GM19328 (cell line): ENCODE data around the gene DNAJC4.

Source experiments
- ATAC-seq: cut with Tn5 transposase; IDR thresholded peaks from one replicate; pipeline ENCODE4 v1.9.1; 2021; ENCODE audit warnings: mild to moderate bottlenecking, moderate library complexity; ENCODE audit not compliant: unreplicated experiment

The DNAJC4 gene

DNA sequence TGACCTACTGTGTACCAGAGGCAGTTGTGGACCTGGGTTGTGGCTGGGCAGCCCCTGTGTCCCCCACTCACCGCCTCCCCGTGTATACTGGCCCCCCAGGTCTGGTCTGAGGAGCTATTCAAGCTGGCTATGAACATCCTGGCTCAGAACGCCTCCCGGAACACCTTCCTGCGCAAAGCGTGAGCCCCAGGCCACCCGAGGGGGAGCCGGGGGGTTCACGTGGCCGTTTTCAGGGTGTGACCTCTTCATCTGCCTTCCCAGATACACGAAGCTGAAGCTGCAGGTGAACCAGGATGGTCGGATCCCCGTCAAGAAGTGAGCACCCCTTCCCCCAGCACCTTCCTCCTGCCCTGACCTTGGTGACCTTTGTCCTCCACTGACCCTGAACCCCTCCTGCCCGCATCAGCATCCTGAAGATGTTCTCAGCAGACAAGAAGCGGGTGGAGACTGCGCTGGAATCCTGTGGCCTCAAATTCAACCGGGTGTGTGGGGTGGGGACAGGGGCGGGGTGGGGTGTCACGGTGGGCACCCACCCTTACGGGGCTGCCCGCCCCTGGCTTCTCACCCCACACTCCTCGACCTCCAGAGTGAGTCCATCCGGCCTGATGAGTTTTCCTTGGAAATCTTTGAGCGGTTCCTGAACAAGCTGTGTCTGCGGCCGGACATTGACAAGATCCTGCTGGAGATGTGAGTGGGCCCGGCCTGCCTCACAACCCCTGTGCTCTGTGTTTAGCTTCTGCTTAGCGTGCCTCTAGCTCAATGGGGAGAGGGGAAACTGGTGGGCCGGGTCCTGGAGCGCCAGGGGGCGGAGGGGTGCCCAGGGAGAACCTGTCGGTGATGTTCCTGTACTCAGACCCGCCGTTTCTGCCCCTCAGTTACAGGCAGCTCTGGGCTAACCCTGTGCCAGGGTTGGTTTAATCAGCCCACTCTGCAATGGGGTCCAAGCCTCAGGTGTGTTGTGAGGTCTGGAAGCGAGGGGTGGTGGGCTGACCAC, 25.1 kb downstream of the DNAJC4 start:
- no peak for ATAC-seq

DNA sequence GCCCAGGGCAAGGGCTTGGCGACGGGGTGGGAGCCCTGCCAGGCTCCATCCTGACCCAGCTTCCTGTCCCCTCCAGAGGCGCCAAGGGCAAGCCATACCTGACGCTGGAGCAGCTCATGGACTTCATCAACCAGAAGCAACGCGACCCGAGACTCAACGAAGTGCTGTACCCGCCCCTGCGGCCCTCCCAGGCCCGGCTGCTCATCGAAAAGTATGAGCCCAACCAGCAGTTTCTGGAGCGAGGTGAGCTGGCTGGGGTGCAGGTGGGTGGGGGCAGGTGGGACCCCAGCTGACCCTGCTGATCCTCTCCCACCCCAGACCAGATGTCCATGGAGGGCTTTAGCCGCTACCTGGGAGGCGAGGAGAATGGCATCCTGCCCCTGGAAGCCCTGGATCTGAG, 26.0 kb downstream of the DNAJC4 start:
- ATAC-seq = no peak

DNA sequence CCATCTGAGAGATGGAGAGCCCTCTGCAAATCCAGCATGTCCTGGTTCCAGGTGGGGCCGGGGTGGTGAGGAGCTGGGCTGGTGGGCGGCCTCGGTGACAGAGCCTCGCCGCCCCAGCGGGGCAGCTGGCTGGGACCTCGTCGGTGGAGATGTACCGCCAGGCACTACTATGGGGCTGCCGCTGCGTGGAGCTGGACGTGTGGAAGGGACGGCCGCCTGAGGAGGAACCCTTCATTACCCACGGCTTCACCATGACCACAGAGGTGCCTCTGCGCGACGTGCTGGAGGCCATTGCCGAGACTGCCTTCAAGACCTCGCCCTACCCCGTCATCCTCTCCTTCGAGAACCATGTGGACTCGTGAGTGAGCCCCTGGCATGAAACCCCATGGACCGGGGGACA, 28.0 kb downstream of the DNAJC4 start:
- ATAC-seq = no peak

DNA sequence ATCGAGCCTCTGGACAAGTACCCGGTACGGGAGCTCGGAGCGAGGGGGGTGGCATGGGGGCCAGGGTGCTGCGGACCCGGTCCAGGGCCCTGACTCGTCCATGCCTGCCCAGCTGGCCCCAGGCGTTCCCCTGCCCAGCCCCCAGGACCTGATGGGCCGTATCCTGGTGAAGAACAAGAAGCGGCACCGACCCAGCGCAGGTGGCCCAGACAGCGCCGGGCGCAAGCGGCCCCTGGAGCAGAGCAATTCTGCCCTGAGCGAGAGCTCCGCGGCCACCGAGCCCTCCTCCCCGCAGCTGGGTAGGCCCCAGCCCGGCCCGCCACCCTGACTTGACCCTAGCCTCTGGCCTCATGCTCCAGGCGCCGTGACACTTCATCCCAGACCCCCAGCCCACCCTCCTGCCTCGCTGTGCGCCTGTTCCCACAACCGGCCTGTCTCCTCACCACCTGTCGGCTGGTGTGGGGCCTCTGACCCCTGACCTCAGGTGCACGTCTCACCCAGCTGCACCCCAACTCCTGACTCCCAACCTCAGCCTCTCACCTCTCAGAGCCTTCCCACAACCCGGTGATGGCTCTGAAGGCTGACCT, 28.7 kb downstream of the DNAJC4 start:
- ATAC-seq = no peak

DNA sequence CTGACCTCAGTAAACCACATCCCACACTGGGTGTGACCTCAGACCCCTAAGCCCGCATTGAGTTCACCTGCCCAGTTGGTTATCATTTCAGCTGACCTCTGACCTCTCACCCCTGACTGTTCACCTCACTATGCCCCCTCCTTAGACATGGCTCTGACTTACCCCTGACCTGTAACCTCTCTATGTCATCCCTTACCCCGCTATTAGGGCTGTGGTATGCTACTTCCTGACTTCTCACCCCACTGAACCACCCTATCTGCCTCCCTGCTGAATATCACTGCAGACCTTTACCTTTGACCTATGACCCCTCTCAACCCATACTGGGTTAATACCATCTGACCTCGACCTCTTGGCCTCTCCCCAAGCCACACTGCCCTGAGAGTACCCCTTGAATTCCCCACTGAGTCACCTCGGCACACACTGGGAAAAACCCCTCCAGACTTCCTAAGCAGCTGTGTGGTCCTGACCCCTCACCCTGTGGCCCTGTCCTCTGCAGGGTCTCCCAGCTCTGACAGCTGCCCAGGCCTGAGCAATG, 29.3 kb downstream of the DNAJC4 start:
- ATAC-seq = no peak

DNA sequence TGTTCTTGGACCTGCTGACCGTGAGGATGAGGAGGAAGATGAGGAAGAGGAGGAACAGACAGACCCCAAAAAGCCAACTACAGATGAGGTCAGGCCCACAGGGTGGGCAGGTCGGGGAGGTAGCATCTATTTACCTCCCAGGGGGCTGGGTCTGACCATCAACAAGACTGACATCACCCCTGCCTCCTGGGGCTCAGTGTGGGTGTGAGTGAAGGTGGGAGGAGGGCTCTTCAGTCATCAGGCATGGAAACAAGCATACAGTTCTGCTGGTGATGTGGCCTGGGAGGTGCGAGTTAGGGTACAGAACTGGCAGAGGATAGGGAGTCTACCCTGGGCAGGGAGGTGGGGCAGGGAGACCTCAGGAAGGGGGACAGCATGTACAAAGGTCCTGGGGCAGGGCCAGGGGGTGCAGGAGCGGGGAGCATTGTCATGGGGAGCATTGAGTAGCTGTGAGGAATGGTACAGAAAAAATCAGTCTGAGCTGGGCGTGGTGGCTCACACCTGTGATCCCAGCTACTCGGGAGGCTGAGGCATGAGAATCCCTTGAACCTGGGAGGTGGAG, 29.9 kb downstream of the DNAJC4 start:
- ATAC-seq = no peak

DNA sequence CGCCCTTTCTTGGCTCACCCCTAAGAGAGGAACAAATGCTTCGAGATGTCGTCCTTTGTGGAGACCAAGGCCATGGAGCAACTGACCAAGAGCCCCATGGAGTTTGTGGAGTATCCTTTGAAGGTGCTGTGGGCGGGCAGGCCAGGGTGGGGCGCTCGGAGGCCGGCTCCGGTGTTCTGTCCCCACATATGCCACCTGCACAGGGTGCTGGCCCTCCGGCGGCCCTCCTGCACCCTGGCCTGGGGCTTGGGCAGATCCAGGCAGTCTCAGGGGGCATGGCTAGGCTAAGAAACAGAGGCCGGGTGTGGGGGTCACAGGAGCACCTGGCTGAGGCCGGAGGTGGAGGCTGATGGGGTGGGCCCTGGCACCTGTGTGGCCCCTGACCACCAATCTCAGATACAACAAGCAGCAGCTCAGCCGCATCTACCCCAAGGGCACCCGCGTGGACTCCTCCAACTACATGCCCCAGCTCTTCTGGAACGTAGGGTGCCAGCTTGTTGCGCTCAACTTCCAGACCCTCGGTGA, 31.3 kb downstream of the DNAJC4 start:
- no peak for ATAC-seq

DNA sequence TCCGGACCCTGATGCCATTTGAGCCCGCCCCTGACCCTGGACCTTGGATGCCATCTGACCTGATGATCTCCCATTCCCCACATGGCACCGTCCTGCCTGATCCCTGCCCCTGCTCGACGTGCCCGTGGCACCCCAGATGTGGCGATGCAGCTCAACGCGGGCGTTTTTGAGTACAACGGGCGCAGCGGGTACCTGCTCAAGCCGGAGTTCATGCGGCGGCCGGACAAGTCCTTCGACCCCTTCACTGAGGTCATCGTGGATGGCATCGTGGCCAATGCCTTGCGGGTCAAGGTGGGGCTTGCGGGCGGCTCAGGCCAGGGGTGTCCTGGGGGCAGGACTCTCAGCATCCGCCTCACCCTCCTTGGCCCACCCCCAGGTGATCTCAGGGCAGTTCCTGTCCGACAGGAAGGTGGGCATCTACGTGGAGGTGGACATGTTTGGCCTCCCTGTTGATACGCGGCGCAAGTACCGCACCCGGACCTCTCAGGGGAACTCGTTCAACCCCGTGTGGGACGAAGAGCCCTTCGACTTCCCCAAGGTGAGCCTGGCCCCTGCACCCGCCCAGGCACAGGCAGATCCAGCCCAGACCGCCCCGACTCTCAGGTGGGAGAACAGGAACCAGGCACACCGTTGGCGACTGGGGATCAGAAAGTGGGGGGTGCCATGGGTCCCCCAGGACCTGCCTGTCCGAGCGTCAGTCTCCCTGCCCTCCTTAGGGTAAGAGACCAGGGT, 32.1 kb downstream of the DNAJC4 start:
- no peak for ATAC-seq

DNA sequence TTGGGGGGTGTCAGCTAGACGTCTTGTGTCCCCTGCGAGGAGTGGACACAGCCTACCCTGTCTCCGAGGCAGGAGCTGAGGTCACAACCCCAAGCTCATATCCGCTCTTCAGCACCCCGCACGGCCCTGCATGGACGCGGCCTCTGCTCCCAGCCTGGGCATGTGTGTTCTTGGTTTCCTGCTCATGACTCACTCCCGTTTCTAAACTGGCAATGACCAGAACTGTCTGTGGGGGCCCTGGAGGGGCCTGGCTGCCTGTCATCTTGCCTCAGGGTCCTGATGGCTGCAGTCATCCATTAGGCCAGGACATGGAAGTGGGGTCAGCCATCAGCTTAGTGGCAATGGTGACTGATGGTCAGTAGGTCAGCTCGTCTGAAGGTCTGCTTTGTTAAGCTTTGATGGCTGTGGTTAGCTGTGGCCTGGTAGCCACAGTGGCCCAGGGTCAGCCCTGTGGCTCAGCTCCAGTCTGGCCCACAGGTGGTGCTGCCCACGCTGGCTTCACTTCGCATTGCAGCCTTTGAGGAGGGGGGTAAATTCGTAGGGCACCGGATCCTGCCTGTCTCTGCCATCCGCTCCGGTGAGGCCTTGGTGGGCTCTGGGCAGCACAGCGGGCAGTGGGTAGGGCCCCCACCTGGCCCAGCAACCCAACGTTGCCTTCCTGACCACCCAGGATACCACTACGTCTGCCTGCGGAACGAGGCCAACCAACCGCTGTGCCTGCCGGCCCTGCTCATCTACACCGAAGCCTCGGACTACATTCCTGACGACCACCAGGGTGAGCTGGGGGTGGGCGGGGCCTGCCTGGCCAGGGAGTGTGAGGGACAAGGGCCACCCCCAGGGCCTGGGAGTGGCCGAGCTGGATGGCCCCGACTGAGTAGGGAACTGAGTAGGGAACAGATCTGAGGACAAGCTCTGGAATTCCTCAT, 32.9 kb downstream of the DNAJC4 start:
- ATAC-seq = no peak

DNA sequence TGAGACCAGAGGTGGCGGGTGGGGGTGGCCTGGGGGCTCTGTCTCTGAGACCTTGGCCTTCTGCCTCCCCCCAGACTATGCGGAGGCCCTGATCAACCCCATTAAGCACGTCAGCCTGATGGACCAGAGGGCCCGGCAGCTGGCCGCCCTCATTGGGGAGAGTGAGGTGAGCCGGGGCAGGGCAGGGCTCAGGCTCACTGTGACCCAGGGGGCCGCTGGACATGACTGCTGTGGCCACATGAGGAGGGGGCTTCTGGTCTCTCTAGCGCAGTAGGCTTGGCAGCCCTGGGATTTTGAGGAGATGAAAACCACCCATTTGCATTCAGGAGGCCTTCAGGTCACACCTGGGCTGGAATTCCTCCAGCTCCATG, 33.6 kb downstream of the DNAJC4 start:
- no peak for ATAC-seq

DNA sequence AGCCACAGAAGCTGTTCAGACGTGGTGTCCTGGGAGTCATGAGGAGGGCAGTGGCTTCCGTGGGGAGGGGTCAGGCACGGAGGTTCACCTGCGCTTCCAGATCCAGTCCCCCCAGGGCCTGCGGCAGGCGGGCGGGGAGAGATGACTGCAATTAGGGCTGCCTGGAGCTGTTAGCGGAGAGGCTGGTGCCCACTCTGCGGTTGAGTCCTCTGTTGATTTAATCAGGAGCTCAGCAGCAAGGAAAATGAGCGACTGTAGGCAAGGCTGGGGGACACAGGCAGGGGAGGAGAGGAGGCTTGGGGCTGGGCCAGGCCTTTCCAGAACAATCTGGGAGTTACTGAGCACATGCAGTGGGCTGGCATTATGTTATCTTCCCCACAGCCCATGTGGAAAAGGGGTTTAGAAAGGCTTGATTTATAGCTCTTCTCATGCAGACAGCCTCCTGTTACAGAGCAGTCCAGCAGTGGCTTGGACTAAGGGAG, 34.1 kb downstream of the DNAJC4 start:
- ATAC-seq = no peak

DNA sequence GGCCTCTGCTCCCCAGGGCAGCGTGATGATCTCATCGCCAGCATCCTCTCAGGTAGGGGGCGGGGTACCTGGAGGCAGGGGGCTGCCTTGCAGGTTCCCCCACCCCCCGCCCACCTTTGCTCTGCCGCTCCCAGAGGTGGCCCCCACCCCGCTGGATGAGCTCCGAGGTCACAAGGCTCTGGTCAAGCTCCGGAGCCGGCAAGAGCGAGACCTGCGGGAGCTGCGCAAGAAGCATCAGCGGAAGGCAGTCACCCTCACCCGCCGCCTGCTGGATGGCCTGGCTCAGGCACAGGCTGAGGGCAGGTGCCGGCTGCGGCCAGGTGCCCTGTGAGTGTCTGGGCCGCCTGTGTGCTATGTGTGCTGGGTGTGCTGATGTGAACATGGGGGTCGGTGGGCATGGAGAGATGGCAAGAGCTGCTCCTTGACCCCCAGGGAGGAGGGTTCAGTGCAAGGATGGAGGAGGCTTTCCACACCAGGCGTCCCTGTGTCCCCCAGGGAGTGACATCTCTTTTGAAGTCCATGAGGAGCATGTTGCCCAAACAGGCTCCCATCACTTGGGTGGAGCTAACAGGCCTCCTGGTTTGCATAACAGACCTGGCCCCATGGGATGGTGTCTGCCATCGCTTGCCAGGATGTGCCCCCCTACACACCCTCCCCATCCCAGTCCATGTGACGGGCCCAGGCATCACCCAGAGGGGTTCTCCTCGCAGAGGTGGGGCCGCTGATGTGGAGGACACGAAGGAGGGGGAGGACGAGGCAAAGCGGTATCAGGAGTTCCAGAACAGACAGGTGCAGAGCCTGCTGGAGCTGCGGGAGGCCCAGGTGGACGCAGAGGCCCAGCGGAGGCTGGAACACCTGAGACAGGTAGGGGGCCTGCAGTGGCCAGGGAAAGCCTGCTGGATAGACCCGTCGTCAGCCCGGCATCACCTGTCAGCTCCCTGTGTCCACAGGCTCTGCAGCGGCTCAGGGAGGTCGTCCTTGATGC, 35.1 kb downstream of the DNAJC4 start:
- no peak for ATAC-seq

DNA sequence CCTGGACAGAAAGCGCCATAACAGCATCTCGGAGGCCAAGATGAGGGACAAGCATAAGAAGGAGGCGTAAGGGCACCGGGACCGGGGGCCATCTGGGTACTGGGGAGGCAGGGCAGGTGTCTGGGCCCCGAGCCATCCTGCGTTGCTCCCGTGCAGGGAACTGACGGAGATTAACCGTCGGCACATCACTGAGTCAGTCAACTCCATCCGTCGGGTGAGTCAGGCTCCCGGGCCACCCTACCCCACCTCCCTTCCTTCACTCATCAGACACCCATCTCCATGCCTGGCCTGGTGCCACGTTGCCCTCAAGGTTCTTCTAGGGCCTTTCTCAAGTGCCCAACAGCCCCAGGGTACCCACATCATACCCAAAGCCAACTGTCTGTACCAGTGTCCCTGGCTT, 36.0 kb downstream of the DNAJC4 start:
- ATAC-seq = no peak

DNA sequence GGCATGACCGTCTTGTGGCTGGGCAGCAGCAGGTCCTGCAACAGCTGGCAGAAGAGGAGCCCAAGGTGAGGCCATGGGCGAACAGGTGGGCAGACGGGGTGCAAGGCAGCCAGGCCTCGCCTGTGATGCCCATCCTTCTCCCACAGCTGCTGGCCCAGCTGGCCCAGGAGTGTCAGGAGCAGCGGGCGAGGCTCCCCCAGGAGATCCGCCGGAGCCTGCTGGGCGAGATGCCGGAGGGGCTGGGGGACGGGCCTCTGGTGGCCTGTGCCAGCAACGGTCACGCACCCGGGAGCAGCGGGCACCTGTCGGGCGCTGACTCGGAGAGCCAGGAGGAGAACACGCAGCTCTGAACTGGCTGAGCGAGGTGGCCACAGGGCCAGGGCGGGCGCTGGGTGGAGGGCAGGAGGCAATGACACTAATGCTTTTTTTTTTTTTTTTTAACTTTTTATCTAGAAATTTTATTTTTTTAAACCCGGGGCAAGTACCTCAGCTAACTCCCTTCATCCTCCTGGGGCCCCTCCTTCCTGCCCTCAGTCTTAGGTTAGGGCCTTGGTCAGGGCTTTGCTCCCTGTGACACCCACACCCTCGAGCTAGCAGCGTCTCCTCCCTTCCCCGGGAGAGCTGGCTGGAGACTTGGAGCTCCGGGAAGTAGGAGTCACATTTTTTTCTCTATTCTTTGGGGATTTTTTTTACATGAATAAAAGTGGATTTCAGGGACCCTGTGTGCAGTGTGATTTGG, 37.0 kb downstream of the DNAJC4 start:
- ATAC-seq = no peak

DNA sequence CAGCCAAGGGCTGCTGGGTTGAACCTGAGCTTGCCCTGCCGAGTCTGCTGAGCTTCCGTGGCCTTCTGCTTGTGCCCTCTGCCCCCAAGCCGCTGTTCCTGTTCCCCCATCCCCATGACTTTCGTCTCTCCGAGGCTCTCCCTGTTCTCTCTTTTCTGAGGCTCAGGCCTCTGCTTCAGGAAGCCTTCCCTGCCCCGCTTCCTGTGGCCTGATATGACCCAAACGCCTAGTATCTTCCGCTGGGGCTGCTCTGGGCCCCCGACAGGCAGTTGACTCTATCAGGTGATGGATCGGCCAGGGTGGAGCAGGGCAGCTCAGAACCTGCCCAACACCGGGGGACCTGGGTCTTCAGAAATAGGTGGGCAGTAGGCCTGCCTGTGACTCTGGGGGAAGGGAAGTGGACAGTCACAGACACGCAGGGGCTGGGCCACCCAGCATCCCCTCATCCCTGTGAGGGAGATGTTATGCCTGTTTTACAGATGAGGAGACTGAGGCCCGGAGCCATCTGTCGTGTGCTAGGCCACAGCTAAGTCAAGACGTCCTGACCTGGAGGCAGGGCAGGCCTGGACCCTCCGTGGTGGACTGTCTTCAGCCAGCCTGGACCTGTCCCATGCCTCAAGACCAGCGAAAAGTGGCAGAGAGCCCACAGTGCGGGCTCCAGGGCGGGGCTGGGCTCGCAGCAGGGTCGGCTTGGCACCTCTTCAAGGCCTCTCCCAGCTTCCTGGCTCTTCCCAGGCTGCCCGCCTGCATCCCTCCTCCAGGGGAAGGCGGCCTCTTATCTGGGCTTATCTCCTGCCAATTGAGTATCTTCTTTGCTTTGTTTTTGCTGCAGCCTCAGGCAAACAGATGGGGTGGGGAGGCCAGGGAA, 37.9 kb downstream of the DNAJC4 start:
- no peak for ATAC-seq

DNA sequence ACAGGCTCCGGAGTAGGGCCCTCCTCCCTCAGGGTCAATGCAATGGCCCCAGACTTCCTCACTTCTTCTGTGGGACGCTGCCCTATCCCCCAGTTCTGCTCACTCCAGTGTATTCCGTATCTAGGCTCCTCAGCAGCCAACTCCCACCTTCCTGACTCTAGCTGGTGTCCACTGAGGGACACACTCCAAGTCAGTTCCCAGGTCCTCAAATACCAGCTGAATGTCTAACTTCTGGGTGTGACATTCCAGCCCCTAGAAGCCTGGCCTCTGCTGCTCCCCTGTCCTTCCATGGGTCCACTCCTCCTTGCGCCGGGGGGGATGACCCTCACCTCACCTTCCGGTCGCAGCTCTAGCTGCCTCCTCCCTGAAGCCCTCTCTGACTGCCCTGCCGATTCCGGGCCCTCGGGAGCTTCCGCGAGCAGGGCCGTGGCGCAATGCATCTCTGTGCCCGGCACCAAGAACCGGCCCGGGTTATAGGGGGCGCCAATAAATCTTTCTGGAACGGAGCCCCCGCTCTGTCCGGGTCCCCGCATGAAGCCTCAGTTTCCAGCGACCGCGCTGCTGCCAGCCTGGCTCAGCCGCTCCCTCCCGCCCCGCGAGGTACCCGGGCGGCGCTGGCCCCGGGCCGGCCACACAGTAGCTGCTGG, 38.7 kb downstream of the DNAJC4 start:
- no peak for ATAC-seq
